Hepatocyte (in vitro differentiated cells): Measurements from ENCODE around the gene LMOD1. TPM values are rescaled to one million over a fixed set of nuclear protein-coding genes. Genes with fewer than 3 reads are reported as not detected.
A peak's percentile ranks its signal among the peaks of the same experiment; 100 is the strongest.

Experiments used
- DNase-seq: peaks from one replicate; pipeline ENCODE4 v3.0.0-alpha.2; 2016; ENCODE audit warnings: low spot score
- H2AFZ ChIP-seq: fragments of 200-600 bp; sonication (generic); 2 replicates; pipeline ENCODE4 v1.6.0; 2016; ENCODE audit warnings: antibody characterized with exemption, mild to moderate bottlenecking
- H3K27ac ChIP-seq: fragments of 200-600 bp; sonication (generic); 2 replicates; pipeline ENCODE4 v1.5.1; 2016; ENCODE audit warnings: mild to moderate bottlenecking
- H3K27me3 ChIP-seq: fragments of 200-600 bp; sonication (generic); 2 replicates; pipeline ENCODE4 v1.6.1; 2016
- H3K36me3 ChIP-seq: fragments of 200-600 bp; sonication (generic); replicated peaks from 2 replicates; pipeline ENCODE4 v1.5.1; 2016; ENCODE audit warnings: low read depth; ENCODE audit not compliant: insufficient read depth
- H3K4me1 ChIP-seq: fragments of 200-600 bp; sonication (generic); 2 replicates; pipeline ENCODE4 v1.5.1; 2016; ENCODE audit warnings: mild to moderate bottlenecking, moderate library complexity; ENCODE audit not compliant: insufficient read depth
- H3K4me2 ChIP-seq: fragments of 200-600 bp; sonication (generic); 2 replicates; pipeline ENCODE4 v1.6.0; 2016
- H3K4me3 ChIP-seq: fragments of 200-600 bp; sonication (generic); 2 replicates; pipeline ENCODE4 v1.5.1; 2016; ENCODE audit warnings: mild to moderate bottlenecking
- H3K79me2 ChIP-seq: fragments of 200-600 bp; sonication (generic); 2 replicates; pipeline ENCODE4 v1.6.0; 2017; ENCODE audit warnings: mild to moderate bottlenecking
- H3K9me2 ChIP-seq: fragments of 200-600 bp; sonication (generic); replicated peaks from 2 replicates; pipeline ENCODE4 v1.6.0; 2017; ENCODE audit warnings: mild to moderate bottlenecking; ENCODE audit not compliant: insufficient read depth
- H3K9me3 ChIP-seq: fragments of 200-600 bp; sonication (generic); 2 replicates; pipeline ENCODE4 v1.5.1; 2016; ENCODE audit warnings: low read depth, mild to moderate bottlenecking
- H4K20me1 ChIP-seq: fragments of 200-600 bp; sonication (generic); 2 replicates; pipeline ENCODE4 v1.6.0; 2016; ENCODE audit warnings: mild to moderate bottlenecking; ENCODE audit not compliant: insufficient read depth, poor library complexity, severe bottlenecking
- EZH2 ChIP-seq: fragments of 200-600 bp; sonication (generic); IDR thresholded peaks from 2 replicates; pipeline ENCODE4 v1.6.1; 2016; ENCODE audit warnings: antibody characterized with exemption, mild to moderate bottlenecking, borderline replicate concordance
- EZH2phosphoT487 ChIP-seq: fragments of 200-600 bp; sonication (generic); IDR thresholded peaks from one replicate; pipeline ENCODE4 v1.6.1; 2018; ENCODE audit warnings: antibody characterized with exemption, mild to moderate bottlenecking, low read depth, moderate library complexity; ENCODE audit not compliant: unreplicated experiment, severe bottlenecking
- WGBS: methylation state at CpG from one replicate; pipeline ENCODE4 v1.1.6; 2016; ENCODE audit warnings: low lambda C conversion rate; ENCODE audit errors: missing lambda C conversion rate; 5-methylcytosine and 5-hydroxymethylcytosine counted together
- polyA plus RNA-seq: library from polyadenylated mRNA; unstranded; fragments of >200 nt; fragmentation: Nextera tagmentation; extraction: Ambion mirVana; gene quantifications from 2 replicates; pipeline ENCODE4 v1.2.1, GENCODE V29; 2016
- total RNA-seq: library from RNA; depleted of rRNA; stranded (reverse); fragments of >200 nt; gene quantifications from 2 replicates; pipeline ENCODE4 v1.2.3, GENCODE V29; 2014
- TF ChIP-seq, protein P1 (sequence below): fragments of 200-600 bp; sonication (generic); IDR thresholded peaks from 2 replicates; pipeline ENCODE4 v1.5.1; 2016; ENCODE audit warnings: antibody characterized with exemption, mild to moderate bottlenecking; ENCODE audit not compliant: poor library complexity

The LMOD1 gene
- total and polyA plus RNA-seq, 2 experiments from 2014 or later = 6.4 to 8.7 TPM

GRCh38 chr1:201916649-201917249 is 29.6 kb downstream of the LMOD1 start:
- Histone ChIP-seq H3K27me3 (no peaks in the 10 kb centered on the region), H3K4me1 (peaks cover 18% of the 10 kb centered on the region), H3K4me3 (no peak overlapping the region), H3K27ac (peak overlapping the region; percentile 73), H3K9me3 (no peaks in the 10 kb centered on the region), H4K20me1 (no peaks in the 10 kb centered on the region), H3K79me2 (peaks cover 3% of the 10 kb centered on the region), H3K9me2 (no peaks in the 10 kb centered on the region), H3K4me2 (peak overlapping the region; percentile 46), H2AFZ (no peak overlapping the region), H3K36me3 (no peaks in the 10 kb centered on the region)
- WGBS = 39% methylated on average over 11 of the region's 11 CpGs
- TF ChIP-seq EZH2phosphoT487 = no peak
- TF ChIP-seq, protein P1, sequence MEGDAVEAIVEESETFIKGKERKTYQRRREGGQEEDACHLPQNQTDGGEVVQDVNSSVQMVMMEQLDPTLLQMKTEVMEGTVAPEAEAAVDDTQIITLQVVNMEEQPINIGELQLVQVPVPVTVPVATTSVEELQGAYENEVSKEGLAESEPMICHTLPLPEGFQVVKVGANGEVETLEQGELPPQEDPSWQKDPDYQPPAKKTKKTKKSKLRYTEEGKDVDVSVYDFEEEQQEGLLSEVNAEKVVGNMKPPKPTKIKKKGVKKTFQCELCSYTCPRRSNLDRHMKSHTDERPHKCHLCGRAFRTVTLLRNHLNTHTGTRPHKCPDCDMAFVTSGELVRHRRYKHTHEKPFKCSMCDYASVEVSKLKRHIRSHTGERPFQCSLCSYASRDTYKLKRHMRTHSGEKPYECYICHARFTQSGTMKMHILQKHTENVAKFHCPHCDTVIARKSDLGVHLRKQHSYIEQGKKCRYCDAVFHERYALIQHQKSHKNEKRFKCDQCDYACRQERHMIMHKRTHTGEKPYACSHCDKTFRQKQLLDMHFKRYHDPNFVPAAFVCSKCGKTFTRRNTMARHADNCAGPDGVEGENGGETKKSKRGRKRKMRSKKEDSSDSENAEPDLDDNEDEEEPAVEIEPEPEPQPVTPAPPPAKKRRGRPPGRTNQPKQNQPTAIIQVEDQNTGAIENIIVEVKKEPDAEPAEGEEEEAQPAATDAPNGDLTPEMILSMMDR = no peak
- DNase-seq = peak; percentile 81

- H3K4me2 ChIP-seq = no peak overlapping the region
- H3K27me3 ChIP-seq = no peaks in the 10 kb centered on the region
- no peak overlapping the region for H3K27ac ChIP-seq
- H3K9me3 ChIP-seq = no peaks in the 10 kb centered on the region
- no peak overlapping the region for H2AFZ ChIP-seq
- no peak for DNase-seq
- TF ChIP-seq EZH2phosphoT487 (no peak), EZH2 (no peak)
- TF ChIP-seq, protein P1 = no peak
- peaks cover 18% of the 10 kb centered on the region for H3K4me1 ChIP-seq
- H3K36me3 ChIP-seq = no peaks in the 10 kb centered on the region
- H3K9me2 ChIP-seq = no peaks in the 10 kb centered on the region
- no peak overlapping the region for H3K4me3 ChIP-seq
- no peaks in the 10 kb centered on the region for H4K20me1 ChIP-seq
- 81% methylated on average over 13 of the region's 14 CpGs for WGBS
- no peaks in the 10 kb centered on the region for H3K79me2 ChIP-seq
Observed at GRCh38 chr1:201914456-201915235, 31.7 kb downstream of the LMOD1 start.

- peaks cover 14% of the 10 kb centered on the region for H3K4me1 ChIP-seq
- no peak overlapping the region for H3K4me3 ChIP-seq
- no peaks in the 10 kb centered on the region for H3K79me2 ChIP-seq
- H2AFZ ChIP-seq = no peak overlapping the region
- no peak for TF ChIP-seq EZH2
- TF ChIP-seq, protein P1 = no peak
- TF ChIP-seq EZH2phosphoT487 = no peak
- 58% methylated on average over 5 of the region's 5 CpGs for WGBS
- no peaks in the 10 kb centered on the region for H3K9me2 ChIP-seq
- H3K27ac ChIP-seq = peak overlapping the region; percentile 55
- no peaks in the 10 kb centered on the region for H3K36me3 ChIP-seq
- DNase-seq = peak; percentile 36
- no peaks in the 10 kb centered on the region for H4K20me1 ChIP-seq
- no peak overlapping the region for H3K4me2 ChIP-seq
- no peaks in the 10 kb centered on the region for H3K9me3 ChIP-seq
- no peaks in the 10 kb centered on the region for H3K27me3 ChIP-seq
Observed at GRCh38 chr1:201912832-201913231, 33.5 kb downstream of the LMOD1 start.
